Sigmoid colon (tissue), 4 donors: Measurements from ENCODE around the gene GPR151.

Experiments
- EP300 ChIP-seq, 4 donors: sonication (generic); formaldehyde crosslinking; IDR thresholded peaks; one replicate each; pipeline ENCODE4 v1.6.1; 2017; ENCODE audit warnings: antibody characterized with exemption in 4 of 4
- POLR2A ChIP-seq, 2 donors: fragments of 450-650 bp; IDR thresholded peaks; one replicate each; pipeline ENCODE4 v1.6.1; 2016; ENCODE audit warnings: antibody characterized with exemption in 2 of 2, mild to moderate bottlenecking in 2 of 2, moderate library complexity in 2 of 2
- POLR2AphosphoS5 ChIP-seq, 4 donors: sonication (generic); formaldehyde crosslinking; IDR thresholded peaks; one replicate each; pipeline ENCODE4 v1.6.1; 2017; ENCODE audit warnings: antibody characterized with exemption in 4 of 4
- TF ChIP-seq, protein P1 (sequence below), 4 experiments: fragments of 450-650 bp in 3 of 4; fragments of 200-600 bp in 1 of 4; IDR thresholded peaks; one replicate each; pipeline ENCODE4 v1.5.1; 2016 to 2019; ENCODE audit warnings: antibody characterized with exemption in 4 of 4, mild to moderate bottlenecking in 3 of 4, moderate library complexity in 2 of 4

DNA sequence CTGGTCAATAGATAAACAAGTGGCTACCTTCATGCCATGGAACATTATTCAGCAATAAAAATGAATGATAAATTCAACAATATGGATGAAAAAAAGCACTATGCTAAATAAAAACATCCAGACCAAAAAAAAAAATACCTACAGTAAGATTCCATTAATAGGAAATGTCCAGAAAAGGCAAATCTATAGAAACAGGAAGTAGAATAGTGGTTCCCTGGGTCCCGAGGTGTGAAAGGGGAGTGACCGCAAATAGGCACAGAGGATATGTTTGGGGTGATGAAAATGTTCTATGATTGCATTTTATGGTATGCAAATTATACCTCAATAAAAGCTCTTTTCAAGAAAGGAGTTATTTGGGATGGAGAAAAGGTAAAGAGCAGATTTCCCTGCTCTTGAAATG, 3.6 kb upstream of the GPR151 start:
- TF ChIP-seq, protein P1, sequence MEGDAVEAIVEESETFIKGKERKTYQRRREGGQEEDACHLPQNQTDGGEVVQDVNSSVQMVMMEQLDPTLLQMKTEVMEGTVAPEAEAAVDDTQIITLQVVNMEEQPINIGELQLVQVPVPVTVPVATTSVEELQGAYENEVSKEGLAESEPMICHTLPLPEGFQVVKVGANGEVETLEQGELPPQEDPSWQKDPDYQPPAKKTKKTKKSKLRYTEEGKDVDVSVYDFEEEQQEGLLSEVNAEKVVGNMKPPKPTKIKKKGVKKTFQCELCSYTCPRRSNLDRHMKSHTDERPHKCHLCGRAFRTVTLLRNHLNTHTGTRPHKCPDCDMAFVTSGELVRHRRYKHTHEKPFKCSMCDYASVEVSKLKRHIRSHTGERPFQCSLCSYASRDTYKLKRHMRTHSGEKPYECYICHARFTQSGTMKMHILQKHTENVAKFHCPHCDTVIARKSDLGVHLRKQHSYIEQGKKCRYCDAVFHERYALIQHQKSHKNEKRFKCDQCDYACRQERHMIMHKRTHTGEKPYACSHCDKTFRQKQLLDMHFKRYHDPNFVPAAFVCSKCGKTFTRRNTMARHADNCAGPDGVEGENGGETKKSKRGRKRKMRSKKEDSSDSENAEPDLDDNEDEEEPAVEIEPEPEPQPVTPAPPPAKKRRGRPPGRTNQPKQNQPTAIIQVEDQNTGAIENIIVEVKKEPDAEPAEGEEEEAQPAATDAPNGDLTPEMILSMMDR (IDR thresholded peaks at IDR 0.05) = no peak
- TF ChIP-seq POLR2A (IDR thresholded peaks at IDR 0.05) (no peak), EP300 (IDR thresholded peaks at IDR 0.05) (no peak), POLR2AphosphoS5 (IDR thresholded peaks at IDR 0.05) (no peak)
